SIG-M5 treated with dmso at 0.1 percent for 504 hours (cell line): Measurements from ENCODE around the gene ASB7.
"Not testable (repeated sequence)": the region's sequence is repeated elsewhere in the genome, so short reads cannot be mapped to it uniquely, and the experiment has no call there.

Experiments used
- DNase-seq: peaks from one replicate; lab custom pipeline; 2025; ENCODE audit not compliant: unreplicated experiment; lab: John Stamatoyannopoulos, UW

ASB7 gene

DNA sequence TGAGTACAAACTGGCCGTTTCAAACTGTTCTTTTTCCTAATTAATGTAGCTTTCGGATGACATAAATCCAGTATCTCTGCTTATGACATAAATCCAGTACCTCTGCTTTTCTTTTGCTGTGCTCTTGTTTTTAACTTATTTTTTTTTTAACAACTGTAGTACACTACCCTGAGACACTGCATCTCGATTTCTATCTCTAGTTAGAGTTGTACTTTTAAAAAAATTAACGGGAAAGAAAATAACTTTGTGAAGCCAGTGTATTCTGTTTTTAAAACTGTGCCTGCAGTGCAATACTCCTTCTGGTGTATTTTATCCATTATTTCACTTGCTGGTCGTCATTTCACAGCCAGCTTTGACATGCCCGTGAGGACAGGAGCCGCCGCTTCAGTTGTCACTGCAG, 46.6 kb downstream of the ASB7 start:
- no peak for DNase-seq

DNA sequence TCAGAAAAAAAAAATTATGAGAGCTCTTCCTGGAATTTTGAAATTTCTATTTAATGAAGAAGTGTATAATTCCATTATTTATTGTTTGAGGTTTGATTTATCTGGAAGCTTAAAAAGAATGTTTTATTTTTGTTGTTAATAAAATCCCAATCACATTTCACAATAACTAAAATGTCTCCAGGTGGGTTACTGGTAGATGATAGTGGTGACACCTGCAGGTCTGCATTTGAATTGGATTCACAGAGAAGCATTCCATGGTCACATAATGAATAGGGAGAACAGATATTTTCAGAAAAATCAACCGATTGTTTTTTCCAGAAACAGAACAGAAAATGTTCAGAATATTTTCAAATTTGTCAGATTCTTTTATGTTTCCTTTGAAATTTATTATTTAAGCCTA, 48.3 kb downstream of the ASB7 start:
- no peak for DNase-seq

DNA sequence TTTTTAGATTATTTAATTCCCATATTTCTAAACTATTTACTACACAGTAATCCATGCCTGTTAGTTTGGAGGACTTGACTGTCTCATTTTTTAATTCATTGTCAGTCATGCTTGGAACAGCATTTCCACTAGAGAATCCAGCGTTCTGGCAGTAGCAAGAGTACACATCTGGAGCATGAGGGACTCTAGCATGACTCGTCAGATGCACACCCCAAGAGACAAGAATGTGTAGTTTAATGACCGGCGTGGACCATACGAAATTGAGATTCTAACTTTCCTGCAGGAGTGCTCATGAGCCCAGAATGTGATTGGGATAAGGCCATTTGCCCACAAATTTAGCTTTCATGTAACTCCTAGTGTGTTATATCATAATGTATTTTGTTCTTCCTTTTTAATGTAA, 48.9 kb downstream of the ASB7 start:
- no peak for DNase-seq

DNA sequence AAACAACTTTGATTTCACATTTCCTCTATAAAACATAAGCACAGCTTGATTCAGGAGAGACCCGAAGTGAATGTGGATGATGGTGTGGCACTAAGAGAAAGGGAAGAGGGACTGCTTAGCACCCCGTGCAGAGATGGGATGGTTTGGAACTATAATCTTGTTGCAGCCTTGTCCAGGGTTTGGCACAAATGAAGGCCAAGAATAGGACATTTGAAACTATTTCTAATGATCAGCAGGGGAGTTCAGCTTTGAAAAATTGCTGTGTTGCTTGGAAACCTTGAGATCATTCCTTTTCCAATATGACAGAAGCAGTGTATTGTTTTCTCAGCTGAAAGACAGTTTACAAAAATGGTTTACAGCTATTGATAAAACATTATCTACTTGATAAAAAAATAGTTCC, 49.7 kb downstream of the ASB7 start:
- no peak for DNase-seq

DNA sequence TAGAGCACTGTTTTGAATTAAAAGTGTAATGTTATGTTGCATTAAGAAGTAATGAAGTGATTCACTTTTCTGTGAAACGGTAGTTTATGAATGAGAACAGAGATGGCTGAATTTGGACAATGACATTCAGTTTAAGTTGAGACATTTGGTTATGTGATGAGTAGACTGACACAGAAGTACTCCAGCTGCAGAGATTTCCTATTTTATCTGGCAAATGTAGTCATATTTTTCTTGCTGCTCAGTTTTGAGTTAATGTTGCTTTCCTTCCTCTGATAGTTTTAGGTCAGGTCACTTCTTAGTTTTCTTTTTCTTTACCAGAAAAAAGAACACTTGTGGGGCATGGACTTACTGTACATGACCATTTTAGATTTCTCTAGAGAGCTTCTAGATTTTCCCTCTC, 51.2 kb downstream of the ASB7 start:
- no peak for DNase-seq

DNA sequence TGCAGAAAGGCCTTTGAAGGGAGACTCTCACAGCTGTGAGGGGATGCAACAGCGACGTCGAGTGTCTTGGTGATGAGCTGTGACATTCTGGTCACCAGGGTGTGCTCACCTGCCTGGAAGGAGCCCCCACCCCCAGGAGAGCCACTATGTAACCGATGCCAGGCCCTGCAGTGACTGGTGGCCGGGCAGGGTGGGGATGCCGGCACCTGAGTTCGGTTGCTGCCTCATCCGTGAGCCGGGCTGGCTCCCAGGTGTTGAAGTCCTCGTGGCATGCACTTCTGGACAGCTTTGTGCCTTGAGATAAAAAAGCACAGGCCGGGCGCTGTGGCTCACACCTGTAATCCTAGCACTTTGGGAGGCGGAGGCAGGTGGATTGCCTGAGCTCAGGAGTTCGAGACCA, 56.5 kb downstream of the ASB7 start:
- no peak for DNase-seq

DNA sequence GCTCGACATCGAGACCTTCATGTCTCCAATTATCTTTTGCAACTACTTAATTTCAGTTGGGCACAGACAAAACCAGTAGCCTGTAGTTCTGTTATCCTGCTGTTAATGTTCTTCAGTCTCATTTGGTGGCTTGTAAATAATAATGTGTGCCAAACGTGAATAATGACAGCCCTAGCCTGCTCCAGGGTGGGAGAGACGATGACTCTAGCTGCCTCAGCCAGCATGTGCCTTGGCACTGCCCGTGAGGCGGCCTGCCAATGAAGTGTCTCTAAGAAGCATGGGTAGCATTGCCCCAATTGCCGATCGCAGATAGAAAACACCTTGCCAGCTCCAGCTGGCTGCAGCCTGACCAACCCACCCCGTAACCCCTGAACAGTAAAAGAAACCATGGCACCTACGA, 58.8 kb downstream of the ASB7 start:
- no peak for DNase-seq

DNA sequence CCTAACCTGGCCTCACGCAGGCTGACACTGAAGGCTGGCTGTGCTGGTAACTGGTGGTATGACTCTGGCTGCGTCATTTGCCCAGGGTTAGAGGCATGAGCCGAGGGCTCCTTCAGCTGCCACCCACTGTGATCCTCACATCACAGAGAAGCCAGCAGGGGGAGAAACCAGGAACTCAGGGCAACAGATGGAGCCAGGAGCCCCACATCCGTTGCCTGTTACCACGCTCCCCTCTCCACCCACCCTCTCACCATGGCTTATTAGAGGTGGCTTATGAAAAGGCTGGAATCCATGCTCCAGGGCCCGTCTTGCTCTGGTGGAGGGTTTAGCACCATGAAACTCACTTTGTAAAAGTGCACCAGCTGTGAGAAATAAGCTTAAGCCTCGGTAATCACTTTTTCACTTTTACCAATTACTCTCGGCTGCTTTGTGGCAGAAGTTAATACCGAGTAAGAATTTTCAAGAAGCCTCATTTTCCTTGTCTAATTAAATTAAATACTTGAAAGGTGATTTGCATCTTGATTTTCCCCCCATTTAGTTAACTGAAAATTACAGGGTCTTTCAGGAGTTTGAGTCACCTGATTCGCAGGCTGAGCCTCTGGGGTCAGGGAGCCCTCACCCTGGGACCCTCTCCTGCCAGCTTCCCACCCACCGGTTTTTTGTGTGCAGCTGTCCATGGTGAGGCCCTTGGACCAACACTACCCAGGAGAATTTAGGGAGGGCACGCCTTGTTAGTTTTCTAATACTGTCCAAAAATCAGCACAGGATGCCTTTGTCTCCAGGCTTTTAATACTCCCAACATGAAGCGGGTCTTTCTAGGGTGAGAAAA, 60.9 kb downstream of the ASB7 start:
- DNase-seq, result peak; percentile 45

DNA sequence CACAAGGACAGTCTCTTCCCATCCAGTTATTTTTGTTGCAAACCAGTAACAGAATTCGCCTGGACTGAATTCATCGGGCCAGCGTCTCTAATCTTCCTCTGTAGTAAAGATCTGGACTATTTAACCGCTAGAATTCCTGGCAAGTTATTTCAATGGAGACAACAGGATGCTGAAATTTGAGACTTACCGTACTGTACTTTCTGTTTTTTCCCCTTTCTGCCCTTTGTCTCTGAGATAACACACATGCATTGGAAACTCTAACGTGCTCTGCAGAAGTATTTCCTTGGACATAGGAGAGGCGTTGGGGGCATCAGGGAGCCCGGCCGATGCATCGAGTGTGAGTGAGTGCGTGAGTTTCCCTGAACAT, 61.5 kb downstream of the ASB7 start:
- no peak for DNase-seq

DNA sequence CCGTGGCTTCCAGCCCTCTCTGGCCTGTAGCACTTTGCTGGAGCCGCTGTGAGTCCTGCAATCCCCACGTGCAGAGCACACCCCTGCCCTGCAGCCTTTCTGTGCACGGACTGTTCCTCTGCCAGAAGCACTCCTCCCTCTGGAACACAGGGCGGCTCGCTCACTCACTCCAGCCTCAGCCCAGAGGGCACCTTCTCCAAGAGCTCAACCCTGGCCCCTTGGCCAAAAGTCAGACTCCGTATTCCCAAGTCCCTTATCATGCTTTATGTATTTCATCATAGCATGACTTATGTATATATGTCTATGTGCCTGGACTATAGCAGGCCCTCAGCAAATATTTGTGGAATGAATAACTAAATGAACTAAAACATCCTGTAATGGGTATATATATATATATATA, 63.2 kb downstream of the ASB7 start:
- DNase-seq, result no peak

DNA sequence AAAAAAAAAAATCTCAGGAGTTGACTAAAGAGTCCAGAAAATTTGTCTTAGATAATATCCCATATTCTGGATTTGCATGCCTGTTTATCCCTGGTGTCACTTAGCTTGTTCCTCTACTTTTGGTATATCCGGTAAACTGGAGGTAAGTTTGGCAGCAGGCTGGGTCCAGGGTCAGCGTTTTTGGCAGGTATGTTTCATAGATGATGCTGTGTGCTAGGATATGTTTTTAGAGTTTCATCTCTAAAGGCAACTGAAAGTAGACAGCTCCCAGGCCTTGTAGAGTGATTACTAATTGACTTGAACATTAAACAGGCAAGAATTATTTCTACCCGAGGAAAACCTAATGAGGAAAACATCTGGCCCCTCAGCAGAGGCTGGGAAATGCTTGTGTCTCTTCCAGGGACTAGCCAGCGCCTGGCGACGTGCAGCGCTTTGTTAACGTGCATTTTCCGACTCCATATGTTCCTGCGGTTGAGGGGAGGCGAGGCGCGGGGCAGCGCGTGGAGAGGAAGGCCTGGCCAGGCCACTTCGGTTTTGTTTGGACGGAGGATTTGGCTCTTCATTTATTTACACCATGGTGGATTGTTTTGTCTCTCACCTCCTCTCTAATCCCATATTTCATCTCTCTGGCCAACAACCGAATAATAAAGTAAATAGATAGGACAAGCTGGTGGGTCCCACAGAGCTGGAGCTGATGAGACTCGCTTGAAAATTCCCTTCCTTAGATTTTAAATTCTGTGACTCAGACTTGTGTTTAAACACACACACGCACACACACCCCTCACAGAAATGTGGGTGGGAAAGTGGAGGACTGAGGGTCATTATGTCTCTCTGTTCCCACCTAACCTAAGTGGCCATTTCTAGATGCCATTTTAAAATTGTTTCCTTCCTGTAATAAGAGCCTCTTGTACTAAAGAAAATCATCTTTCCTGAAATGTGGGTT, 65.3 kb downstream of the ASB7 start:
- DNase-seq, result no peak

DNA sequence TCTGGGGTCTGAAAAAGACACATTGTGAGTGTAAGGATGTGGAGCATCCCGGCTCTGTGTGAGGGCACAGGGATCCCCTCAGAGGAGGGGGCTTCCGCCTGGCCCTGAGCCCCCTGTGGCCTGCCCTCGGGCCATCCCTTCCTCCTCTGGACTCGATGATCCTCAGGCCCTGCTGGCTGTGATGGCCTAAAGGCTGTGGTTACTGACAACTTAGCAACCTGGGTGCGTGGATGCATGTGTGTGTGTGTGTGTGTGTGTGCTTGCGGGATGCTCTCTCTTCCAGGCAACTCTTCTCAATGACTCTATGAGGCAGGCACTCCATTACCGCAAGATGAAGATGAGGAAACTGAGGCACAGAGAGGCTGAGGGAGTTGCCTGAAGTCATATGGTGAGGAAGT, 66.0 kb downstream of the ASB7 start:
- no peak for DNase-seq

DNA sequence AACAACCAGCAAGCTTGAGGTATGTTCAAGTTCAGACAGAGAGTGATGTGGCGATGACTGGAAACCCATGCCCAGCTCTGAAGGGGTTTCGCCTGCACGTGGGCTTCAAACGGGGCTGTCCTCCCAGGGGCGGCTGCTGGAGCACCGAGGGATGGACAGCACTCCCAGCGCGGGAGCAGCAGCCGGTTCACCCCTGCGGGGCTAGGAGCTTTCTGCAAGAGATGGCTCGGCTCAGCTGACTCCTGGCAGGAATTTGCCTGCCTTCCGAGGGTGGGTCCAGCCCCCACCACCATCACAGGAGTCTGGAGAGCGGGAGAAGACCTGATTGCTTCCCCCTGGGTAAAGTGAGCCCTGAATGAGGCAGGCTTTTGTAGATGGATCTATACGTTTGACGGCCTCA, 66.9 kb downstream of the ASB7 start:
- no peak for DNase-seq

DNA sequence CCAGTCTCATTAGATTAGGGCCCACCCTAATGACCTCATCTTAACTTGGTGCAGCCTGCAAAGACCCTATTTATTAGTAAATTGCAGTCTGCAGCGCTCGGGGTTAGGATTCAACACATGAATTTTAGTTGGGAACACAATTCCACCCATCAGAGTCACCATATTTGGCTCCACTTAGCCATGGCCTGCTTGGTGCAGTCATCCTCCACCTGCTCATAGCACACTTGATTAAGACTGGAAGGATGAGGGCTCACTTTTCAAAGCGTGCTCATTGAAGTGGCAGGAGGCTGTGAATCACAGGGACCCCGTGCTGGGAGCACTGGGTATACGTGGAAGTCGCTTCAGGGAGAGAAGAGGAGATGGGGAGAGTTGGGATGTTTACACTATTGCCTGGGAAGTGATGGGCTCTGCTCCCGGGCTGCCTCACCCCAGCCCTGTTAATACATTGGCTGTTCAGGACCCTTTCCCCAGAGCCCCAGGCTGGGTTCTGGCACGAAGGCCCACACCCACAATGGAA, 68.2 kb downstream of the ASB7 start:
- no peak for DNase-seq

DNA sequence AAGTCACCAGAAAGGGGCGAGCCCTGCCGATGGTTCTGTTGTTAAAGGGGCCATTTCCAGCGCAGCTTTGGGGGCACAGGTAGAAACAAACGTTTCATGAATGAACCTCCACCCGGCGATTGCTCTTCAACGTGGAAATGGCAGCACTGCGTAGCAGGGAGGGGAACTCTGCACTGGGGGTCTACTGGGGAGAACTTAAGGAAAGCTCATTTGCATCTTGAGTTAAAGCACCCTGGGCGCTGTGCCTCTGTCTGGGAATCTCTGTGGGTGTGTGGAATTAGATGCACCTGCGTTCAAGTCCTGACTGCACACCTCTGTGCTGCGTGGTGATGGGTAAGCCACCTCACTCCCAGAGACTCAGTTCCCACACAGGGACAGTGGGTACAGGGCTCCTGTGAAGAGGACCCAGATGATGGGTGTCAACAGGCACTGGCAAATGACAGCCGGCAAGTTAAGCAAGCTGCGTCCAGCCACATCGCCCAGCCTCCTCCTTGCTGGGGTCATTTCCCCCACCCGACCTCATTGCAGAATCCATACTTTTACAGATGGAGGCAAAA, 68.8 kb downstream of the ASB7 start:
- no peak for DNase-seq

DNA sequence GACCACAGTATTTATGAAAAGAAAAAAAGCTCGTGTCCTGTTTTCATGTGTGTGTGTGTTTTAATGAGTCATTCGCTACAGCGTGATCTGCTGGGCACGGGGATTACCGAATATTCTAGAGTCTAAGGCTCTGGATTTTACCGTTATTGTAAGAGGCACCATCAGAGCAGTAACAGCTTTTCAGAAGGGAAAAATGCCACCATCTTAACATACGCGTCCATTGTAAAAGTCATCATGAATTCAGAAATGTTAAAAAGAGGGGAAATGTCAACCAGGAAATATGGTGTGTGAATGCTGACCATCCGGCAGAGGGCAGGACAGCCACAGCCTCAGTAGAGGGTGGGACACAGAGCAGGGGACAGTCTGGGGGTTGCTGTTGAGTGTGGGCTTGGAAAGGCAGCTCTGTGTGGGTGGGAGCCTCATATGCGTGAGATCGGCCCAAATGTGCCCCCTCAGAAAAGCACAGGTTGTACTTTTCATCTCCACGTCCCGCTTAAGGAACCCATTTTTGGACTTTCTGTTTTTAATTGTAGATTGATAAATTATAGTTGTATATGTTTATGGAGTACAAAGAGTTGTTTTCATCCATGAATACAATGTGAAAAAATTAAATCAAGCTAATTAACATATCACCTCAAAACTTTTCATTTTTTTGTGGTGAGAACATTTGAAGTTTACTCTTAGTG, 69.6 kb downstream of the ASB7 start:
- peak; percentile 17 for DNase-seq

DNA sequence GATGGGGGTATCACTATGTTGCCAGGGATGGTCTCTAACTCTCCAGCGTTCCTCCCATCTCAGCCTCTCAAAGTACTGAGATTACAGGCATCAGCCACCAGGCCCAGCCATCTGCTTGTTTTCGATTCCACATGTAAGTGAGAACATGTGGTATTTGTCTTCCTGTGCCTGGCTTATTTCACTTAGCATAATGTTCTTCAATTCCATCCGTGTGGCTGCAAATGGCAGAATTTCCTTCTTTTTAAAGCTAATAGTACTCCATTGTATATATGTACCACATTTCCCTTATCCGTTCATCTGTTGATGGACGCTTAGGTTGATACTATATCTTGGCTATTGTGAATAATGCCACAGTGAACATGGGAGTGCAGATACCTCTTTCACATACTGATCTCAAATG, 70.6 kb downstream of the ASB7 start:
- DNase-seq, result no peak

DNA sequence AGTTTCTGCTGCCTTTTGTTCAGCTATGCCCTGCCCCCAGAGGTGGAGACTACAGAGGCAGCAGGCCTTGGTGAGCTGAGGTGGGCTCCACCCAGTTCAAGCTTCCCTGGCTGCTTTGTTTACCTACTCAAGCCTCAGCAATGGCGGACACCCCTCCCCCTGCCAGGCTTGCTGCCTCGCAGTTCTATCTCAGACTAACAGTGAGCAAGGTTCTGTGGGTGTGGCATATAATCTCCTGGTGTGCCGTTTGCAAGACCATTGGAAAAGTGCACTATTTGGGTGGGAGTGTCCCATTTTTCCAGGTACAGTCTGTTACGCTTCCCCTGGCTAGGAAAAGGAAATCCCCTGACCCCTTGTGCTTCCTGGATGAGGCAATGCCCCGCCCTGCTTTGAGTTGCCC, 76.8 kb downstream of the ASB7 start:
- not testable (repeated sequence) for DNase-seq

DNA sequence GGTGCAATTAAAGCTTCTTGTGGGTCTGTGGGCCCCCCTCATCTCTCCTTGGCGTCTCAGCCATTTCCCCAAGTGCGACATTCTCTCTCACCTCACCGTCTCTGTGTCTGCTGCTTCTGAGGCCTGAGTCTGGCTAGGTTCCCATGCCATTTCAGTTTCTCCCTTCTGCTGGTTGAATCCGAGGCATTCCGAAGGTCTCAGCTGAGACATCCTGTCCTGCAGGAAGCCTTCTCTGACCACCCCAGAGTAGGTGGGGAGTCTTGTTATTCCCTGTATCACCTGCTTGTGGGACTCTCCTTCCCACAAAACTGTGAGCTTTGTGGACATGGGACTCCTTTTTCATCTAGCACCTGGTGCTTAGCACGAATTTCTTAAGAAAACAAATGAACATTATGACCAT, 78.3 kb downstream of the ASB7 start:
- no peak for DNase-seq

DNA sequence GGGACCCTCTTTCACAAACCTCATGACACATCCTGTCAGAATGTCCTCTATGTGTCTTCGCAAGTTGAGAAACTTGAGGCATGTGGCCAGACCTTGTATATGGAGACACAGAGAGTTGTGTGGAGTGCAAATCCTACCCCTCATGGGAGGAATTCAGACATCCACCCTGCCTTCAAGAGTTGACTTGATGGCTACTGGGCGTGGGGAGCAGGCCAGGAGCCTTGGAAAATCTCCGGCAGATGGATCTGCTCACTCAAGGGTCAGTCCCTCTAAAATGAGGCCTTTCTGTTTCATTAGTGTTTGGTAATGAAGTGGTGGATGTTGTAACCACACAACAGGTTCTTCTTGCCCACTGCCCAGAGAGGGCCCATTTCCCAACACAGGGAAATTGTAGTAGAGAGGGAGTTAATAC, 79.0 kb downstream of the ASB7 start:
- DNase-seq, result no peak

DNA sequence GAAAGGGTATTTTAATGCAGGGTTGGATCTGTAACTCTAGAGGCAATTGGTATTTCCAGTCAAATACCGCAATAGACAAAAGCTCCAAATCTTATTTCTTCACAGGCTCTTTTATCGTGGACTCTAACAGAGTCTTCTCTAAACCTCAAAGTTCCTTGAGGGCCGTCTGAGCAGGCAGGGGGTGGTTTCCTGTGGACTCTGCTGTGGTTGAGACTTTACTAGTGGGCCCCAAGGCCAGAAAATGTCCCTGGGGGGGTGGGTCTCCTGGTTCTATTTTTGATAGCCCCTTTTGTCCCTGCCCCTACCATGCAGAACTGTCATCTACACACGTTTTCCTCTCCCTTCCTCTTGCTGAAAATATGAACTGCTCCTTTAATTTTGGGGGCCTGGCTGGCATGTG, 80.1 kb downstream of the ASB7 start:
- DNase-seq, result no peak
